Neural cell (in vitro differentiated cells): Measurements from ENCODE around the gene PNPLA2. TPM values are rescaled to one million over a fixed set of nuclear protein-coding genes. Genes with fewer than 3 reads are reported as not detected.

ENCODE experiments used
- H2AFZ ChIP-seq: fragments of 200-600, 300-800 bp; sonication (generic), shearing (Covaris generic); 2 replicates; pipeline ENCODE4 v1.6.0; 2014; ENCODE audit warnings: low read depth, mild to moderate bottlenecking, antibody characterized with exemption, low read length, moderate library complexity
- H3F3A ChIP-seq: fragments of 200-600 bp; shearing (Covaris generic); 2 replicates; pipeline ENCODE4 v1.6.1; 2016; ENCODE audit warnings: mild to moderate bottlenecking, moderate library complexity, mixed read lengths, antibody characterized with exemption, low read length; ENCODE audit not compliant: insufficient read depth, poor library complexity, severe bottlenecking
- H3K27ac ChIP-seq: fragments of 200-600, 300-800 bp; sonication (generic), shearing (Covaris generic); 2 replicates; pipeline ENCODE4 v1.5.1; 2014; ENCODE audit warnings: mild to moderate bottlenecking, low read length, moderate library complexity
- H3K27me3 ChIP-seq: fragments of 300-800, 200-600 bp; sonication (generic), shearing (Covaris generic); 2 replicates; pipeline ENCODE4 v1.6.0; 2014; ENCODE audit warnings: mild to moderate bottlenecking, low read depth, low read length, moderate library complexity; ENCODE audit not compliant: insufficient read depth
- H3K36me3 ChIP-seq: fragments of 300-800, 200-600 bp; sonication (generic), shearing (Covaris generic); 2 replicates; pipeline ENCODE4 v1.5.1; 2014; ENCODE audit warnings: mild to moderate bottlenecking, antibody characterized with exemption, low read length, moderate library complexity; ENCODE audit not compliant: insufficient read depth
- H3K4me2 ChIP-seq: fragments of 300-800, 200-600 bp; sonication (generic), shearing (Covaris generic); 2 replicates; pipeline ENCODE4 v1.6.0; 2014; ENCODE audit warnings: mild to moderate bottlenecking, low read length
- H3K4me3 ChIP-seq: fragments of 300-800, 200-600 bp; sonication (generic), shearing (Covaris generic); 2 replicates; pipeline ENCODE4 v1.5.1; 2014; ENCODE audit warnings: mild to moderate bottlenecking, low read length, moderate library complexity
- H3K79me2 ChIP-seq: fragments of 200-600 bp; shearing (Covaris generic); replicated peaks from 2 replicates; pipeline ENCODE4 v1.6.0; 2014; ENCODE audit warnings: mild to moderate bottlenecking, low read length, moderate library complexity; ENCODE audit not compliant: insufficient read depth
- H3K9ac ChIP-seq: fragments of 300-800, 200-600 bp; sonication (generic), shearing (Covaris generic); 2 replicates; pipeline ENCODE4 v1.6.1; 2016; ENCODE audit warnings: mild to moderate bottlenecking, low read length, mixed read lengths
- H3K9me2 ChIP-seq: fragments of 200-600 bp; shearing (Covaris generic); 2 replicates; pipeline ENCODE4 v1.6.1; 2016; ENCODE audit warnings: mild to moderate bottlenecking, low read length, mixed read lengths; ENCODE audit not compliant: insufficient read depth
- H3K9me3 ChIP-seq: fragments of 200-600, 300-800 bp; sonication (generic), shearing (Covaris generic); 2 replicates; pipeline ENCODE4 v1.6.1; 2016; ENCODE audit warnings: mild to moderate bottlenecking, mixed run types, low read length, moderate library complexity, mixed read lengths
- H4K20me1 ChIP-seq: fragments of 200-600 bp; shearing (Covaris generic); 2 replicates; pipeline ENCODE4 v1.6.1; 2016; ENCODE audit warnings: mild to moderate bottlenecking, mixed run types; ENCODE audit not compliant: insufficient read depth
- CTCF ChIP-seq: fragments of 450-650 bp; IDR thresholded peaks from 2 replicates; pipeline ENCODE4 v1.5.1; 2014; ENCODE audit warnings: antibody characterized with exemption, mild to moderate bottlenecking, moderate library complexity; ENCODE audit not compliant: poor library complexity, severe bottlenecking
- EP300 ChIP-seq: fragments of 450-650 bp; conservative IDR thresholded peaks from 2 replicates; pipeline ENCODE4 v1.6.1; 2014; ENCODE audit warnings: antibody characterized with exemption, mild to moderate bottlenecking, moderate library complexity; ENCODE audit not compliant: poor library complexity, severe bottlenecking
- EZH2 ChIP-seq: fragments of 200-600, 300-800 bp; shearing (Covaris generic), sonication (generic); IDR thresholded peaks from 2 replicates; pipeline ENCODE4 v1.6.1; 2014; ENCODE audit warnings: antibody characterized with exemption, low read length, borderline replicate concordance, mild to moderate bottlenecking; ENCODE audit not compliant: insufficient read depth, poor library complexity, severe bottlenecking
- MXI1 ChIP-seq: fragments of 450-650 bp; conservative IDR thresholded peaks from 2 replicates; pipeline ENCODE4 v1.6.1; 2014; ENCODE audit warnings: antibody characterized with exemption, mild to moderate bottlenecking; ENCODE audit not compliant: poor library complexity, severe bottlenecking
- POLR2AphosphoS5 ChIP-seq: IDR thresholded peaks from 2 replicates; pipeline ENCODE4 v1.6.1; 2012
- RAD21 ChIP-seq: fragments of 450-650 bp; conservative IDR thresholded peaks from 2 replicates; pipeline ENCODE4 v1.6.1; 2014; ENCODE audit warnings: antibody characterized with exemption, mild to moderate bottlenecking, moderate library complexity
- REST ChIP-seq: IDR thresholded peaks from 2 replicates; pipeline ENCODE4 v1.6.1; 2012; ENCODE audit warnings: borderline replicate concordance
- SMC3 ChIP-seq: fragments of 450-650 bp; conservative IDR thresholded peaks from 2 replicates; pipeline ENCODE4 v1.6.1; 2014; ENCODE audit warnings: antibody characterized with exemption, mild to moderate bottlenecking, moderate library complexity; ENCODE audit not compliant: poor library complexity
- TAF1 ChIP-seq: IDR thresholded peaks from 2 replicates; pipeline ENCODE4 v1.6.1; 2012; ENCODE audit warnings: low read depth
- polyA plus RNA-seq: library from polyadenylated mRNA; depleted of rRNA; stranded (reverse); fragments of >200 nt; gene quantifications from 2 replicates; pipeline ENCODE4 v1.2.3, GENCODE V29; 2014

Gene PNPLA2
- polyA plus RNA-seq, 1 donor from 2014 or later, result 7.8 TPM

- Histone ChIP-seq H3K9me2 (no peaks in the 10 kb centered on the region), H3K79me2 (no peaks in the 10 kb centered on the region), H3K4me3 (no peak overlapping the region), H3K27me3 (peaks cover 35% of the 10 kb centered on the region), H3F3A (no peaks in the 10 kb centered on the region), H3K9ac (no peak overlapping the region), H4K20me1 (no peaks in the 10 kb centered on the region), H3K36me3 (no peaks in the 10 kb centered on the region), H3K9me3 (no peaks in the 10 kb centered on the region), H2AFZ (no peak overlapping the region), H3K4me2 (no peak overlapping the region), H3K27ac (no peak overlapping the region)
- no peak for TF ChIP-seq SMC3
- no peak for TF ChIP-seq EZH2
- no peak for TF ChIP-seq CTCF
- no peak for TF ChIP-seq EP300
- TF ChIP-seq POLR2AphosphoS5, result no peak
- no peak for TF ChIP-seq MXI1
- no peak for TF ChIP-seq TAF1
- no peak for TF ChIP-seq RAD21
Measured at GRCh38 chr11:825366-826226, 6.9 kb downstream of the PNPLA2 start.

- Histone ChIP-seq H3K9ac (no peak overlapping the region), H3F3A (no peaks in the 10 kb centered on the region), H3K9me3 (no peaks in the 10 kb centered on the region), H3K36me3 (no peaks in the 10 kb centered on the region), H3K27me3 (peaks cover 40% of the 10 kb centered on the region), H4K20me1 (no peaks in the 10 kb centered on the region), H3K4me3 (no peak overlapping the region), H3K9me2 (no peaks in the 10 kb centered on the region), H3K27ac (no peak overlapping the region), H3K79me2 (no peaks in the 10 kb centered on the region), H2AFZ (no peak overlapping the region), H3K4me2 (no peak overlapping the region)
- TF ChIP-seq MXI1, result no peak
- TF ChIP-seq CTCF, result no peak
- no peak for TF ChIP-seq EZH2
- TF ChIP-seq POLR2AphosphoS5, result no peak
- TF ChIP-seq REST, result no peak
- TF ChIP-seq EP300, result no peak
- no peak for TF ChIP-seq SMC3
- no peak for TF ChIP-seq TAF1
Measured at GRCh38 chr11:826227-826621, 7.5 kb downstream of the PNPLA2 start.
